GM19025 (cell line): ENCODE data around the gene CDC42SE2.
"Not testable (repeated sequence)": the region's sequence is repeated elsewhere in the genome, so short reads cannot be mapped to it uniquely, and the experiment has no call there.

ENCODE experiments used
- ATAC-seq: cut with Tn5 transposase; IDR thresholded peaks from one replicate; pipeline ENCODE4 v1.9.1; 2021; ENCODE audit warnings: mild to moderate bottlenecking, low read depth, moderate library complexity; ENCODE audit not compliant: unreplicated experiment

The CDC42SE2 gene

DNA sequence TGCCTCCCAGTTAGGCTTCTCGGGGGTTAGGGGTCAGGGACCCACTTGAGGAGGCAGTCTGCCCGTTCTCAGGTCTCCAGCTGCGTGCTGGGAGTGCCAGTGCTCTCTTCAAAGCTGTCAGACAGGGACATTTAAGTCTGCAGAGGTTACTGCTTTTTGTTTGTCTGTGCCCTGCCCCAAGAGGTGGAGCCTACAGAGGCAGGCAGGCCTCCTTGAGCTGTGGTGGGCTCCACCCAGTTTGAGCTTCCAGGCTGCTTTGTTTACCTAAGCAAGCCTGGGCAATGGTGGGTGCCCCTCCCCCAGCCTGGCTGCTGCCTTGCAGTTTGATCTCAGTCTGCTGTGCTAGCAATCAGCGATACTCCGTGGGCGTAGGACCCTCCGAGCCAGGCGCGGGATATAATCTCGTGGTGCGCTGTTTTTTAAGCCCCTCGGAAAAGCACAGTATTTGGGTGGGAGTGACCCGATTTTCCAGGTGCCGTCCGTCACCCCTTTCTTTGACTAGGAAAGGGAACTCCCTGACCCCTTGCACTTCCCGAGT, 48.5 kb downstream of the CDC42SE2 start:
- not testable (repeated sequence) for ATAC-seq

- ATAC-seq = no peak
Observed at GRCh38 chr5:131316026-131316425, 52.2 kb downstream of the CDC42SE2 start.

DNA sequence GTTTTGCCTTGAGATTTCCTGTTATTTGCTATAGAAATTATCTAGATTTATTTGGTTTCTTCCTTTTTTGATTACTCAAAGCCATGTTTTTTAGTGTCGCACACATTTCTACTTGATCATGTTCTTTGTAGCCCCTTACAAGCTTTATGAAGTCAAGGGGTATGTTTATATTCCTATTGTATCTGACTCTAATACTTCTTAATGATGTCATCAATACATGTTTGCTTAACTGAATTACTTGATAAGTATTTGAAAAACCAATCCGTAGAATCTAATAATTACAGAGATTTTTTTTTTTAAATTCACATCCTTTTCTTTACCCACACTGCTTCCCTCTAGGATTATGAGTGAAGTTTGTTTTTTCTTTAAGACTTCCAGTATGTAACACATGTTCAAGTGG, 53.0 kb downstream of the CDC42SE2 start:
- no peak for ATAC-seq

DNA sequence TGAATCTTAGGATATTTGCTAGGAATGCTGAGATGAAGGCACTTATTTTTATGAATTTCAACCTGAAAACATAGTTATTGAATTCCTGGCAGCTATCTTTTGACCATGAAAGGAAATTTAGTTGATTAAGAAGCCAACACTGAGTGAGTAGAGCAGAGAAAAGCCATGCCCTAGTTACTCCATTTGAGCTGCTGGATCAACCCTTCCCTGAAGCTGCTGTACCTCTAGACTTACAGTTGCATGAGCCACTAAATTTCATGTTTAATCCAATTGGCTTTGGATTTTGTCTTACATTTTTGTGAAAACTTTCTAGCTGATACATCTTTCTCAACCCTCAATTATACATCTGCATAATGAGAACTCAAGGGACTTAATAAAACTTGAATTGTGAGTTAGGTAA, 54.6 kb downstream of the CDC42SE2 start:
- ATAC-seq = no peak

GRCh38 chr5:131321066-131321465, 57.2 kb downstream of the CDC42SE2 start:
- ATAC-seq = no peak

GRCh38 chr5:131322926-131323325, 59.1 kb downstream of the CDC42SE2 start:
- no peak for ATAC-seq

DNA sequence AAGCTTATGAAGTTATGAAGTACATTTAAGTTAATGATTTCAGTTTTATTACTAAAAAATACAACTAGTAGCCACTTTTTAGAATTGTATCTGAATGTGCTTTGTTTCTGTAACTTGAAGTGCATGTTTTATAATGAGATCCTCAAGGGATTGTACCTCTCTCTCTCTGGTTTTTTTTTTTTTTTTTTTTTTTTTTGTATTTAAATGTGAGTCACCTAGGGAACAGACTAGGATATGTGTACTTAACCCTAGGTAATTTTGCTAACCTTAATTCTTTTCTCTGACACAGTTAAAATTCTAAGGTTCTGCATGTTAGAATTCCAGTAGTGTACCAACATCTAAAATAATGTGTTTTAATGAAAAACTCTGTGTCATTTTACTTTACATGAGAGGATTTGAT, 59.5 kb downstream of the CDC42SE2 start:
- no peak for ATAC-seq

GRCh38 chr5:131324303-131324702, 60.5 kb downstream of the CDC42SE2 start:
- no peak for ATAC-seq

GRCh38 chr5:131328536-131329285, 64.9 kb downstream of the CDC42SE2 start:
- no peak for ATAC-seq

DNA sequence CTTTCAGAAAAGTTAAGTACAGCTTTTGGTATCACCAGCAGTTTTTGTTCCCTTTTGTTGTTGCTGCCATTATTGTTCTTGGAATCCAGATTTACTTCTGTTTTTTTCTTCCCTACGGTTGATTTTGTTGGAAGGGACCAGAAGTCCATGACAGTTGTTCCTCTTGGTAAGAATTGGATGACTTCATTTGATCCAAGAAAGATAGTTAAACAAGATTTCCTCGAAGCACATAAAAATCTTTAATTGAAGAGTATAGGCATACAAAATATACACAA, 65.4 kb downstream of the CDC42SE2 start:
- ATAC-seq = no peak

DNA sequence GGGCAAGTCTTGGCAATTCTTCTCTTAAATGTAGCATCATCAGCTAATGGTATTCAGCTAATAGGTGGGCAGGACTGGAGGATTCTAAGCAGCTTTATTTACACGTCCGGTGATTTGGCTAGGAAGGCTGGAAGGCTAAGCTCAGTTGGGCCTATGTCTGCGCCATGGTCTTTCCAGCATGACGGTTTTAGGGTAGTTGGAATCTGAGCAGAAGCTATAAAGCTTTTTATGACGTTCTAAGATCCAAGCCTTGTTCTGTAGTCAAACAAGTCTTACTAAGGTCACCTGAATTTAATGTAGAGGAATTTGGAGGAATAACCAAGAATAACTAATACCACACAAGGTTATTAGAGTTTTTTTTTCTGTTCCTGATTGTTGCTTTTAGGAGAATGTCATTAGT, 66.2 kb downstream of the CDC42SE2 start:
- no peak for ATAC-seq

DNA sequence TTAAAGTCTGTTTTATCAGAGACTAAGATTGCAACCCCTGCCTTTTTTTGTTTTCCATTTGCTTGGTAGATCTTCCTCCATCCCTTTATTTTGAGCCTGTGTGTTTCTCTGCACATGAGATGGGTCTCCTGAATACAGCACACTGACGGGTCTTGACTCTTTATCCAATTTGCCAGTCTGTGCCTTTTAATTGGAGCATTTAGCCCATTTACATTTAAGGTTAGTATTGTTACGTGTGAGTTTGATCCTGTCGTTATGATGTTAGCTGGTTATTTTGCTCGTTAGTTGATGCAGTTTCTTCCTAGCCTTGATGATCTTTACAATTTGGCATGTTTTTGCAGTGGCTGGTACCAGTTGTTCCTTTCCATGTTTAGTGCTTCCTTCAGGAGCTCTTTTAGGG, 71.9 kb downstream of the CDC42SE2 start:
- not testable (repeated sequence) for ATAC-seq

- ATAC-seq = not testable (repeated sequence)
Observed at GRCh38 chr5:131336801-131337200, 72.9 kb downstream of the CDC42SE2 start.

GRCh38 chr5:131337240-131338050, 73.6 kb downstream of the CDC42SE2 start:
- not testable (repeated sequence) for ATAC-seq

DNA sequence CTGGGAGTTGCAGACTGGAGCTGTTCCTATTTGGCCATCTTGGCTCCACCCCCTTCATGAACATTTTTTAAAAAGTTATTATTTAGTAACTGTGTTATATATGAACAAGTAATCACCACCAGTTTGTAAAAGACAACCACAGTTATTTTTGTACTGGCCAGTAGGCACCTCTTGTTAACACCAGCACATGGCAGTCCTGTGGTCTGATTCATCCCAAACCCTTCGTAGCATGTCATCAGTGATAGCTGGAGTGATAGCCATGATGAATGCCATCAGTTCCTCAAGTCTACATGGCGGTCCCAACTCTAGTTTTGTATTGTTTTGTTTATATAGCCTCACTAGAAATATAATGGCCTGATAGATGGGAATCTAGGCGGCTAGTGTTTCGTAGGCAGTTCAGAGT, 74.2 kb downstream of the CDC42SE2 start:
- ATAC-seq = no peak

- not testable (repeated sequence) for ATAC-seq
Observed at GRCh38 chr5:131344288-131344687, 80.4 kb downstream of the CDC42SE2 start.

DNA sequence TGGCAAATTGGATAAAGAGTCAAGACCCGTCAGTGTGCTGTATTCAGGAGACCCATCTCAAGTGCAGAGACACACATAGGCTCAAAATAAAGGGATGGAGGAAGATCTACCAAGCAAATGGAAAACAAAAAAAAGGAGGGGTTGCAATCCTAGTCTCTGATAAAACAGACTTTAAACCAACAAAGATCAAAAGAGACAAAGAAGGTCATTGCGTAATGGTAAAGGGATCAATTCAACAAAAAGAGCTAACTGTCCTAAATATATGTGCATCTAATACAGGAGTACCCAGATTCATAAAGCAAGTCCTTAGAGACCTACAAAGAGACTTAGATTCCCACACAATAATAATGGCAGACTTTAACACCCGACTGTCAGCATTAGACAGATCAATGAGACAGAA, 82.4 kb downstream of the CDC42SE2 start:
- not testable (repeated sequence) for ATAC-seq

- no peak for ATAC-seq
Observed at GRCh38 chr5:131353991-131354390, 90.1 kb downstream of the CDC42SE2 start.

DNA sequence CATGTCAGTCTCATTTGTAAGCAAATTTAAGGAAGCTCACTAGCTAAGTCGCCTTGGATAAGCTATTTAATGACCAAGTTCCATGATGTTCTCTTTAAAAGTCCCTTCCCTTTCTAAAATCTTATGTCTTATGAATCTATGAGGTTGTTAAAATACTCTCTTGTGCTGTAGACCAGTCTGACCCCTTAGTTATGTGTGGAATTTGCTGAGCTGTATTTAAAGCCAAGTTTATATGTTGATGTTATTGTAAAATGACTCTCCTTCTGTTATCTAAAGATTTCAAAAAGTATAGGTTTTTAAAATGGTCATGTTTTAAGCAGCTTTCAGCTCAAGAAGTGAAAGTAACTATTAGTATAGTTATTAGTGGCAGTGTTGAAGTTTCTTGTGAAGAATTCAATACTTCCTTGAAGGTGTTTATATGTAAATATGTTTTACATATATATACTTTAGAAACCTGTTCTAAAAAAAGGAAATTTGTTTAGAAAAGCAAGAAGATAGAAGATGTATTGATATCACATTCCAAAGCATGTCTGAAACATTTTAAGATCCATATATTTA, 92.2 kb downstream of the CDC42SE2 start:
- ATAC-seq = no peak

DNA sequence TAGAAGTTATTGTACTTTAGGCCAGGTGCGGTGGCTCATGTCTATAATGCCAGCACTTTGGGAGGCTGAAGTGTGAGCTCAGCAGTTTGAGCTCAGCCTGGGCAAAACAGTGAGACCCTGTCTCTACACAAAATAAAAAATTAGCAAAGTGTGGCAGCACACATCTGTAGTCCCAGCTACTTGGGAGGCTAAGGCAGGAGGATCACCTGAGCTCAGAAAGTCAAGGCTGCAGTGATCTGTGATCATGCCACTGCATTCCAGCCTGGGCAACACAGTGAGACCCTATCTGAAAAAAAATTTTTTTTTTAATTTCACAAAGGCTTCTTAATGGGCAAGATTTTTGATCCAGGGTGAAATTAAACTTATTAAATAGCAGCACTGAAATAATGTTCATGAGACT, 92.8 kb downstream of the CDC42SE2 start:
- ATAC-seq = no peak

DNA sequence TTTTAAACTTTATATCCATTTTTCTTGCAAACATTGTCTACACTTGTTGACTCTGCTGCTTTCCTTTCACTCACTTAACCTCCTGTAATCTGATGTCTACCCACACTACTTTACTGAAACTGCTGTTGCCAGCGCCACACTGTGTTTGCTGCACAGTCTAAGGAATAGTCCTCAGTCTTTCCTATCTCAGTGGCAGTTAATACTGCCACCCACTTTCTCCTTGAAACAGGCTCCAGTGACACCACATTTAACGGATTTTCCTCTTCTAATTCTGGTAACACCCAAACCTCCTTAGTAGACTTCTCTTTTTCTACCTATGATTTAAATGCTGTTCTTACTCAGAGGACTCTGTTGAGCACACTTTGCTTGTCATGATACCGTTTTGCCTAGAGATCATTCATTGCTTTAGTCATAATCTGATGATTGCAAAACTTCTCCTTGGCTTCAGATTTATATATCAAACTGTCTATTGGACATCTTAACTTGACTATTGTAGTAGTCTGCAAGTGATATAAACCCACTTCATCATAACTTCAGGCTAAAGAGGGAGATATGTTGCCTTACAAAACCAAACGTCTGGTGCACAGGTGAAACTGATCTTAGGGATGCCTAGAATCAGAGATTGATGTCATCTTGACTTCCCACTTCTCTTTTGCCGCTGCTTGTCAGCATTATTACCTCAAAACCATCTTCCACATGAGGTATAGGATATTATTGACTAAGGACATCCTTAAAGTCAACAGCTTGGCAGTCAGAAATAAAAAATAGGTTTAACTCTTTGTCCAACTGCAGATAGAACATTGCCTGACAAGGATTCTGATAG, 94.1 kb downstream of the CDC42SE2 start:
- ATAC-seq = no peak
